Upper lobe of right lung (tissue), 1 donor: ENCODE measurements around the gene FOXR1. TPM values are rescaled to one million over a fixed set of nuclear protein-coding genes. Genes with fewer than 3 reads are reported as not detected.
"Not testable (repeated sequence)": the region's sequence is repeated elsewhere in the genome, so short reads cannot be mapped to it uniquely, and the experiment has no call there.

Experiments
- ATAC-seq: fragments of 200-7000 bp; cut with Tn5 transposase; one replicate; pipeline ENCODE4 v1.9.1; 2020; ENCODE audit warnings: mild to moderate bottlenecking, moderate library complexity
- DNase-seq: peaks from one replicate; pipeline ENCODE4 v3.0.0-alpha.2; 2020
- H3K27ac ChIP-seq: fragments of 200-600 bp; one replicate; pipeline ENCODE4 v1.8.0; 2022
- H3K27me3 ChIP-seq: fragments of 200-600 bp; one replicate; pipeline ENCODE4 v1.8.0; 2022; ENCODE audit warnings: mild to moderate bottlenecking
- H3K36me3 ChIP-seq: fragments of 200-600 bp; one replicate; pipeline ENCODE4 v1.8.0; 2022
- H3K4me1 ChIP-seq: fragments of 200-600 bp; one replicate; pipeline ENCODE4 v1.8.0; 2022
- H3K4me3 ChIP-seq: fragments of 200-600 bp; one replicate; pipeline ENCODE4 v1.8.0; 2022; ENCODE audit warnings: mild to moderate bottlenecking
- H3K9me3 ChIP-seq: fragments of 200-600 bp; one replicate; pipeline ENCODE4 v1.8.0; 2022
- CTCF ChIP-seq: fragments of 200-600 bp; IDR thresholded peaks from one replicate; pipeline ENCODE4 v1.8.0; 2022; ENCODE audit warnings: antibody characterized with exemption
- intact Hi-C: fragments of 100-400 bp; cut with DNase I; formaldehyde crosslinking; loops from one replicate; pipeline ENCODE4 v1.11.0; 2022
- total RNA-seq: library from RNA; stranded (reverse); fragmentation: NEBNext Ultra II Directional; extraction: Animal tissue kit (Norgen Biotek cat#: 25700); gene quantifications from one replicate; pipeline ENCODE4 v1.2.1, GENCODE V29; 2021
- donor health status: DM: no; HTN: yes; CAD: no; lungs with severe emphysema.

The FOXR1 gene
- total RNA-seq, 1 donor from 2014 or later = not detected

- H3K27ac ChIP-seq = no peak overlapping the region
- intact Hi-C loops = no loop called here
- no peak for ATAC-seq
These were observed 7.9 kb downstream of the FOXR1 start for GRCh38 chr11:118979434-118979833.

GRCh38 chr11:118980191-118980881, 8.8 kb downstream of the FOXR1 start:
- peak; percentile 74 for ATAC-seq
- DNase-seq = peak; percentile 65
- H3K27me3 ChIP-seq = no peaks in the 10 kb centered on the region
- H3K4me3 ChIP-seq = no peak overlapping the region
- intact Hi-C loops = no loop called here
- no peaks in the 10 kb centered on the region for H3K9me3 ChIP-seq
- H3K4me1 ChIP-seq = peaks cover 10% of the 10 kb centered on the region
- no peak for TF ChIP-seq CTCF
- H3K27ac ChIP-seq = no peak overlapping the region
- H3K36me3 ChIP-seq = no peaks in the 10 kb centered on the region

More at GRCh38 chr11:118979434-118979833, 7.9 kb downstream of the FOXR1 start:
- Histone ChIP-seq H3K4me3 (no peak overlapping the region), H3K27me3 (no peaks in the 10 kb centered on the region), H3K4me1 (peaks cover 10% of the 10 kb centered on the region), H3K36me3 (no peaks in the 10 kb centered on the region), H3K9me3 (no peaks in the 10 kb centered on the region)
- TF ChIP-seq CTCF = no peak
- no peak for DNase-seq

- DNase-seq, ATAC-seq, H3K27me3 ChIP-seq, H3K27ac ChIP-seq, H3K4me1 ChIP-seq, H3K36me3 ChIP-seq, H3K4me3 ChIP-seq, H3K9me3 ChIP-seq, intact Hi-C loops: not testable (repeated sequence)
These were observed 12.8 kb downstream of the FOXR1 start for GRCh38 chr11:118984337-118984736.

GRCh38 chr11:118984825-118985224, 13.3 kb downstream of the FOXR1 start:
- intact Hi-C loops = no loop called here
- Histone ChIP-seq H3K36me3 (no peaks in the 10 kb centered on the region), H3K9me3 (no peaks in the 10 kb centered on the region), H3K4me1 (peaks cover 9% of the 10 kb centered on the region), H3K27me3 (no peaks in the 10 kb centered on the region), H3K27ac (no peak overlapping the region), H3K4me3 (no peak overlapping the region)
- no peak for TF ChIP-seq CTCF
- DNase-seq = no peak
- ATAC-seq = peak; percentile 27

GRCh38 chr11:118988280-118988679, 16.7 kb downstream of the FOXR1 start:
- Histone ChIP-seq H3K4me3 (no peak overlapping the region), H3K27ac (no peak overlapping the region), H3K27me3 (no peaks in the 10 kb centered on the region), H3K4me1 (no peaks in the 10 kb centered on the region), H3K36me3 (no peaks in the 10 kb centered on the region), H3K9me3 (no peaks in the 10 kb centered on the region)
- no peak for ATAC-seq
- no peak for DNase-seq
- intact Hi-C loops = no loop called here
- no peak for TF ChIP-seq CTCF

GRCh38 chr11:118991486-118992038, 20.0 kb downstream of the FOXR1 start:
- ATAC-seq, intact Hi-C loops: not testable (repeated sequence)

More at GRCh38 chr11:118991486-118992038, 20.0 kb downstream of the FOXR1 start:
- H3K4me1 ChIP-seq, H3K9me3 ChIP-seq, H3K27me3 ChIP-seq, H3K4me3 ChIP-seq, H3K27ac ChIP-seq, H3K36me3 ChIP-seq, DNase-seq: not testable (repeated sequence)
